WI38 (cell line): ENCODE measurements around the gene GZF1.

Source experiments
- H3K4me3 ChIP-seq: 2 replicates; pipeline ENCODE4 v1.5.1; 2011; ENCODE audit warnings: low read depth, mild to moderate bottlenecking, control low read depth, low read length
- CTCF ChIP-seq: IDR thresholded peaks from 2 replicates; pipeline ENCODE4 v1.5.1; 2012; ENCODE audit warnings: low read depth, mild to moderate bottlenecking, control low read depth, low read length

GZF1 gene

GRCh38 chr20:23414526-23415188 is 52.7 kb downstream of the GZF1 start:
- no peak for TF ChIP-seq CTCF
- no peak overlapping the region for H3K4me3 ChIP-seq

- no peak for TF ChIP-seq CTCF
- no peak overlapping the region for H3K4me3 ChIP-seq
Measured at GRCh38 chr20:23415555-23415954, 53.6 kb downstream of the GZF1 start.

GRCh38 chr20:23415959-23416583 is 54.1 kb downstream of the GZF1 start:
- no peak for TF ChIP-seq CTCF
- no peak overlapping the region for H3K4me3 ChIP-seq

- TF ChIP-seq CTCF: no peak
- H3K4me3 ChIP-seq: no peak overlapping the region
Measured at GRCh38 chr20:23417861-23418260, 55.9 kb downstream of the GZF1 start.

- H3K4me3 ChIP-seq: peak overlapping the region; percentile 90
- no peak for TF ChIP-seq CTCF
Measured at GRCh38 chr20:23419657-23419994, 57.6 kb downstream of the GZF1 start.

- H3K4me3 ChIP-seq: peak overlapping the region; percentile 90
- no peak for TF ChIP-seq CTCF
Measured at GRCh38 chr20:23419995-23420901, 58.3 kb downstream of the GZF1 start.
